Gastroesophageal sphincter (tissue), 4 donors: ENCODE data around the gene PJA1. TPM values are rescaled to one million over a fixed set of nuclear protein-coding genes. Genes with fewer than 3 reads are reported as not detected.

Source experiments
- ATAC-seq: fragments of 150-250 bp; one replicate; pipeline ENCODE4 v1.9.1; 2016; ENCODE audit warnings: mild to moderate bottlenecking, moderate library complexity
- H3K27ac ChIP-seq, 4 donors: fragments of 200-600 bp; sonication (generic) in 3 of 4; 1 replicate in 3 of 4; 2 replicates in 1 of 4; pipeline ENCODE4 v1.5.1; 2016 to 2019
- H3K27me3 ChIP-seq: fragments of 200-600 bp; sonication (generic); one replicate; pipeline ENCODE4 v1.5.1; 2019
- H3K36me3 ChIP-seq, 2 donors: fragments of 200-600 bp; sonication (generic); one replicate each; pipeline ENCODE4 v1.5.1; 2019; ENCODE audit warnings: control low read depth in 1 of 2
- H3K4me1 ChIP-seq, 3 donors: fragments of 200-600 bp; sonication (generic); 1 replicate in 2 of 3; 2 replicates in 1 of 3; pipeline ENCODE4 v1.5.1; 2016 to 2019; ENCODE audit warnings: control low read depth in 2 of 3
- H3K4me3 ChIP-seq, 2 donors: fragments of 200-600 bp; sonication (generic); one replicate each; pipeline ENCODE4 v1.5.1; 2019; ENCODE audit warnings: mild to moderate bottlenecking in 1 of 2, moderate library complexity in 1 of 2
- H3K9me3 ChIP-seq, 3 donors: fragments of 200-600 bp; sonication (generic); one replicate each; pipeline ENCODE4 v1.5.1; 2017 to 2019; ENCODE audit warnings: control low read depth in 2 of 3
- EP300 ChIP-seq: sonication (generic); formaldehyde crosslinking; IDR thresholded peaks from one replicate; pipeline ENCODE4 v1.6.1; 2017; ENCODE audit warnings: antibody characterized with exemption, mild to moderate bottlenecking
- POLR2A ChIP-seq, 2 donors: fragments of 450-650 bp; IDR thresholded peaks; one replicate each; pipeline ENCODE4 v1.6.1; 2017; ENCODE audit warnings: antibody characterized with exemption in 2 of 2, mild to moderate bottlenecking in 2 of 2, moderate library complexity in 1 of 2
- POLR2AphosphoS5 ChIP-seq: sonication (generic); formaldehyde crosslinking; IDR thresholded peaks from one replicate; pipeline ENCODE4 v1.6.1; 2017; ENCODE audit warnings: antibody characterized with exemption
- WGBS, 2 donors: methylation state at CpG; one replicate each; pipeline ENCODE4 v1.1.5; 2018; ENCODE audit warnings: low coverage in 1 of 2; 5-methylcytosine and 5-hydroxymethylcytosine counted together
- total RNA-seq, 4 donors: library from RNA; depleted of rRNA; stranded (reverse); fragments of >200 nt; gene quantifications; one replicate each; pipeline ENCODE4 v1.1.0, GENCODE V29; 2016
- TF ChIP-seq, protein P1 (sequence below), 4 experiments: fragments of 200-600 bp in 2 of 4; fragments of 450-650 bp in 2 of 4; sonication (generic) in 1 of 4; IDR thresholded peaks; one replicate each; pipeline ENCODE4 v1.5.1; 2017 to 2019; ENCODE audit warnings: antibody characterized with exemption in 4 of 4, mild to moderate bottlenecking in 2 of 4, moderate library complexity in 2 of 4

The PJA1 gene
- total RNA-seq, 4 donors from 2014 or later = 23.3 to 27.0 (median 24.8) TPM

DNA sequence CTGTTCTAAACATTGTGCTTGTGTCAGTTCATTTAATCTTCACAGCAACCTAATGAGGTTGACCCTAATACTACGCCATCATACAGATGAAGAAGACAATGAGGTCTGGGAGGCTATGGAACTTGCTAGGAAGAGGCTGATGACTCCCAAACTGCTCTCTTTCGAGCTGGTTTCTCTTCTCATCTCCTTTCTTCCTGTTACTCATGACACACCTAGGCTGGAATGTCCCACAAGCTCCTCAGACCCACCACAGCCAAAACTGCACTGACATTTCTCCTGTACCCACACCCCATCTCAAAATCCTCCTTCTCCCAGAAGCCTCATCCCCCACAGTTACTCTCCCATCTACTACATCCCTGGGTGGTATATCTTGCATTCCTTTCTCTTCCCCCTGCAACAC, 27.4 kb upstream of the PJA1 start:
- Histone ChIP-seq H3K9me3 (no peaks in the 10 kb centered on the region), H3K4me3 (no peak overlapping the region), H3K27me3 (no peaks in the 10 kb centered on the region), H3K36me3 (no peaks in the 10 kb centered on the region), H3K4me1 (no peaks in the 10 kb centered on the region), H3K27ac (no peak overlapping the region)
- TF ChIP-seq POLR2AphosphoS5 (no peak), POLR2A (IDR thresholded peaks at IDR 0.05) (no peak), EP300 (no peak)
- TF ChIP-seq, protein P1, sequence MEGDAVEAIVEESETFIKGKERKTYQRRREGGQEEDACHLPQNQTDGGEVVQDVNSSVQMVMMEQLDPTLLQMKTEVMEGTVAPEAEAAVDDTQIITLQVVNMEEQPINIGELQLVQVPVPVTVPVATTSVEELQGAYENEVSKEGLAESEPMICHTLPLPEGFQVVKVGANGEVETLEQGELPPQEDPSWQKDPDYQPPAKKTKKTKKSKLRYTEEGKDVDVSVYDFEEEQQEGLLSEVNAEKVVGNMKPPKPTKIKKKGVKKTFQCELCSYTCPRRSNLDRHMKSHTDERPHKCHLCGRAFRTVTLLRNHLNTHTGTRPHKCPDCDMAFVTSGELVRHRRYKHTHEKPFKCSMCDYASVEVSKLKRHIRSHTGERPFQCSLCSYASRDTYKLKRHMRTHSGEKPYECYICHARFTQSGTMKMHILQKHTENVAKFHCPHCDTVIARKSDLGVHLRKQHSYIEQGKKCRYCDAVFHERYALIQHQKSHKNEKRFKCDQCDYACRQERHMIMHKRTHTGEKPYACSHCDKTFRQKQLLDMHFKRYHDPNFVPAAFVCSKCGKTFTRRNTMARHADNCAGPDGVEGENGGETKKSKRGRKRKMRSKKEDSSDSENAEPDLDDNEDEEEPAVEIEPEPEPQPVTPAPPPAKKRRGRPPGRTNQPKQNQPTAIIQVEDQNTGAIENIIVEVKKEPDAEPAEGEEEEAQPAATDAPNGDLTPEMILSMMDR (IDR thresholded peaks at IDR 0.05) = no peak
- 43 to 75% methylated on average over 1 to 2 of the region's 2 CpGs for WGBS, 2 donors
- ATAC-seq = no peak

DNA sequence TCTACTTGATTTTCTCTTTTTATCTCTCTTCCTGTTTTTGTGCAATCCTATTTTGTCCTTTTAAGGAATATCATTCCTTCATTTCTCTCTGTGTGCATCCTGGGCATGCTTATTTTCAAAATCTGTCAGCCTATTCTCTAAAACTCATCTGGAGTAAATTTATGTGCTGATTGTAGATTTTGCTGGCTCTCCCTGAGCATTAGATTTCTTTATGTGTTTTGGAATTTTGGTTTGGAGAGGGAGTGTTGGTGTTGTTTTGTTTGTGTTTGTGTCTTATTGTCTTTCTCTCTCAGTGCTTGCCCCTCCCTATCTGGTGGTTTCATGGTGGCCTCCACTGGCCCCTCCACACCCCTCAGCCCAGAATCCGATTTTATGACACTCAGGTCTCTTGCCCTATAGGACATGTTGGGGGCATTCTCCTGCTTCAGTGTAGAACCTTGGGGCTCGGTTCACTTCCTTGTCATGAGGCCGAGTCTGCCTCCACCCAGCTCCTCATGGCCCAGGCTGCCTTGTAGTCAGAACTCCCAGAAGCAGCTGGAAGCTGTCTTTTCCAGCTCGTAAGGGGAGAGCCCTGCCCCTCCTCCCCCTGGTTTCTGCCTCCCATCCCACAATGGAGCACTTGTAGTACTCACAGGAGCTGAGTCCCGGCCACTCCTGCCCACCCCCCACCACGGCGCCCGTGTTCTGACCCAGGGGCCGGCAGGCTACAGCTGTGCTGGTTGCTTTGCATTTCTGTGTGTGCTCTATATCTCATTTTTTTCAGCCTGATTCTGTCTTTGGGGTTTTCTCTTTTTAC, 24.5 kb upstream of the PJA1 start:
- Histone ChIP-seq H3K4me1 (no peaks in the 10 kb centered on the region), H3K27ac (no peak overlapping the region), H3K4me3 (no peak overlapping the region), H3K36me3 (no peaks in the 10 kb centered on the region), H3K27me3 (no peaks in the 10 kb centered on the region), H3K9me3 (no peaks in the 10 kb centered on the region)
- no peak for TF ChIP-seq EP300
- TF ChIP-seq, protein P1 (IDR thresholded peaks at IDR 0.05) = no peak
- no peak for TF ChIP-seq POLR2AphosphoS5
- TF ChIP-seq POLR2A (IDR thresholded peaks at IDR 0.05) = no peak
- no peak for ATAC-seq
- WGBS, 2 donors = 80% methylated on average over 1 of the region's 9 CpGs; no CpG with 5 or more reads in 1 of the 2 donors

DNA sequence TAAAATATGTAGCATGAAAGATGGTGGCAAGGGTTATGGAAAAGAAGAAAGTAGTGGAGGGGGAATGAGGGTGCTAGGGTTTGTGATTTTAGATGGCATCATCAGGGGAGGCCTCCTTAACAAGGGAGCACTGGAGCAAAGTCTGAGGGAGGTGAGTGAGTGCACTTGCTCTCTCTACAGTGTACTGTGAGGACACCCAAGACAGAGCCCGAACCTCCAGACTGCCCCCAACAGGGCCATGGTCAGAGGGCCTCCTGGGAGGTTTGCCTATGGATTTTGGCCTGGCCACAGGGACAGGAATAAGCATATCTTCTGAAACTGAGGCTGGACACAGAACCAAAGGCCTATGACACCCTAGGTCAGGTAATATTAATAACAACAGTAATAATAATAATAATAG, 21.4 kb upstream of the PJA1 start:
- Histone ChIP-seq H3K36me3 (no peaks in the 10 kb centered on the region), H3K4me3 (no peak overlapping the region), H3K4me1 (no peaks in the 10 kb centered on the region), H3K27ac (no peak overlapping the region), H3K9me3 (no peaks in the 10 kb centered on the region), H3K27me3 (no peaks in the 10 kb centered on the region)
- TF ChIP-seq POLR2AphosphoS5 = no peak
- no peak for TF ChIP-seq EP300
- TF ChIP-seq POLR2A (IDR thresholded peaks at IDR 0.05) = no peak
- TF ChIP-seq, protein P1 (IDR thresholded peaks at IDR 0.05) = no peak
- WGBS, 2 donors = 71 to 80% methylated on average over 1 of the region's 1 CpG
- ATAC-seq = no peak

DNA sequence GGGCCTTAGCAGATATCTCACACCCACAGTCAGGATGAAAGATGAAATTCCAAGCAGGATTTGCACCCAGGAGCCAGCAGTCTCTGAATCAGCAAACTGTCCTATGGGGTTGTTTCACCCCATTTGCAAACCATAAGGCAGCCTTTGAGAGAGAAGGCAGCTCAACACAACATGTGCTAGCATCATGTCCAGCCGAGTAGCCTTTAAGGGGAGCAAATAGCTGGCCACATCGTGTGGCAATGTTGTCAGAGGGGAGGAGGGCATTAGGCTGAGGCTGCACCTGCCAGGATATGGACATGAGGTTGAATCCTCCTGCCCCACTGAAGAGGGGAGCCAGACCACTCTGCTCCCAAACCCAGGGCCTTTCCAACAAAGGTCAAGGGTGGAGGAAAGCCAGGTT, 20.6 kb upstream of the PJA1 start:
- TF ChIP-seq EP300 (no peak), POLR2A (IDR thresholded peaks at IDR 0.05) (no peak), POLR2AphosphoS5 (no peak)
- TF ChIP-seq, protein P1 (IDR thresholded peaks at IDR 0.05) = no peak

DNA sequence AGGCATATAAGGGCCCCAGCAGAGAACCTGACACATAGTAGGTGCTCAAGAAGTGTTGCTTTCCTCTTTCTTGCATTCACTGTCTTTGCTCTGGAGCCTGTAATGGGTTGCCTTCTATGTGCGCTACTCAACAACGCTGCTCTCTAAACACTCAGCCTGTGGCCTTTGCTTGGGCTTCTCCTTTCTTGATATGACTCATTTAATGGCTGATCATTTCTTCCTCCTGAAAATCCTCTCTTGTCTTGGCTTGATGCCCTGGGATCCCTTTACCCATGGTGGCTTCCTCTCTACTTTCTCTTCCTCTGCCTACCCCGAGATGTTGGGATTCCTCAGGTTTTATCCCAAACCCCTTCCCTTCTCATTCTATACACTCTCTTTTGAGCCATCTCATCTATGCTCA, 19.9 kb upstream of the PJA1 start:
- no peak for ATAC-seq
- WGBS, 2 donors = 80 to 100% methylated on average over 1 to 3 of the region's 3 CpGs
- Histone ChIP-seq H3K27me3 (no peaks in the 10 kb centered on the region), H3K27ac (no peak overlapping the region), H3K9me3 (no peaks in the 10 kb centered on the region), H3K4me3 (no peak overlapping the region), H3K36me3 (no peaks in the 10 kb centered on the region), H3K4me1 (no peaks in the 10 kb centered on the region)
- TF ChIP-seq, protein P1 (IDR thresholded peaks at IDR 0.05) = no peak
- TF ChIP-seq EP300 (no peak), POLR2AphosphoS5 (no peak), POLR2A (IDR thresholded peaks at IDR 0.05) (no peak)

More for the DNA sequence above, 20.6 kb upstream of the PJA1 start:
- Histone ChIP-seq H3K27me3 (no peaks in the 10 kb centered on the region), H3K27ac (no peak overlapping the region), H3K36me3 (no peaks in the 10 kb centered on the region), H3K4me1 (no peaks in the 10 kb centered on the region), H3K9me3 (no peaks in the 10 kb centered on the region), H3K4me3 (no peak overlapping the region)
- no CpG with 5 or more reads among the region's 2 CpGs for WGBS, 2 donors
- ATAC-seq = no peak
